Measurements from ENCODE around the gene TMEM94.

GRCh38 chr17:75511270-75511609 lies 54.8 kb downstream of the TMEM94 start:
- TF ChIP-seq CTCF (IDR thresholded peaks at IDR 0.05) (no peak), POLR2AphosphoS5 (IDR thresholded peaks at IDR 0.05) (no peak), EP300 (IDR thresholded peaks at IDR 0.05; ENCODE audit: low read depth) (no peak), POLR2A (IDR thresholded peaks at IDR 0.05) (no peak)
